Neuronal stem cell (in vitro differentiated cells): Measurements from ENCODE around the gene RARRES2.

Experiments used
- DNase-seq: peaks from one replicate; pipeline ENCODE4 v3.0.0-alpha.2; 2013; ENCODE audit warnings: low spot score
- H2AFZ ChIP-seq: one replicate; pipeline ENCODE4 v1.6.1; 2013; ENCODE audit warnings: mild to moderate bottlenecking, low read length, inconsistent platforms
- H2AK5ac ChIP-seq: 2 replicates; pipeline ENCODE4 v1.6.1; 2013; ENCODE audit warnings: low read depth, mild to moderate bottlenecking, inconsistent platforms, low read length, moderate library complexity, mixed read lengths
- H2BK120ac ChIP-seq: 2 replicates; pipeline ENCODE4 v1.6.1; 2013; ENCODE audit warnings: low read depth, mild to moderate bottlenecking, inconsistent platforms, low read length, moderate library complexity, mixed read lengths
- H2BK12ac ChIP-seq: one replicate; pipeline ENCODE4 v1.6.1; 2013; ENCODE audit warnings: low read length, inconsistent platforms
- H2BK15ac ChIP-seq: 2 replicates; pipeline ENCODE4 v1.6.1; 2013; ENCODE audit warnings: mild to moderate bottlenecking, low read length, inconsistent platforms, mixed read lengths
- H2BK5ac ChIP-seq: one replicate; pipeline ENCODE4 v1.6.1; 2013; ENCODE audit warnings: inconsistent platforms, mild to moderate bottlenecking, low read length, moderate library complexity
- H3K14ac ChIP-seq: one replicate; pipeline ENCODE4 v1.6.1; 2013; ENCODE audit warnings: low read length, inconsistent platforms
- H3K18ac ChIP-seq: 2 replicates; pipeline ENCODE4 v1.6.1; 2013; ENCODE audit warnings: low read length, inconsistent platforms
- H3K23ac ChIP-seq: 2 replicates; pipeline ENCODE4 v1.6.1; 2013; ENCODE audit warnings: low read depth, mild to moderate bottlenecking, mixed read lengths, low read length, inconsistent platforms; ENCODE audit not compliant: poor library complexity
- H3K27ac ChIP-seq: replicated peaks from 3 replicates; pipeline ENCODE4 v1.5.1; 2013; ENCODE audit warnings: low read length, inconsistent platforms
- H3K27me3 ChIP-seq, 3 experiments: 2 replicates each; pipeline ENCODE4 v1.6.1; 2013; ENCODE audit warnings: low read length in 3 of 3, mild to moderate bottlenecking in 2 of 3, inconsistent platforms in 1 of 3, low read depth in 1 of 3, mixed read lengths in 1 of 3, moderate library complexity in 1 of 3; ENCODE audit not compliant: control insufficient read depth in 3 of 3, insufficient read depth in 3 of 3
- H3K36me3 ChIP-seq, 2 donors: replicated peaks in 1 of 2; 2 replicates each; pipeline ENCODE4 v1.6.1; 2013; ENCODE audit warnings: low read length in 2 of 2; ENCODE audit not compliant: control insufficient read depth in 2 of 2, insufficient read depth in 2 of 2
- H3K4ac ChIP-seq: 2 replicates; pipeline ENCODE4 v1.6.1; 2013; ENCODE audit warnings: inconsistent platforms, mild to moderate bottlenecking, low read length, moderate library complexity
- H3K4me1 ChIP-seq, 2 donors: 1 replicate in 1 of 2; 2 replicates in 1 of 2; pipeline ENCODE4 v1.6.1; 2013; ENCODE audit warnings: low read length in 2 of 2, low read depth in 1 of 2; ENCODE audit not compliant: control insufficient read depth in 2 of 2, insufficient read depth in 1 of 2
- H3K4me2 ChIP-seq: one replicate; pipeline ENCODE4 v1.6.1; 2013; ENCODE audit warnings: mild to moderate bottlenecking, low read length, inconsistent platforms; ENCODE audit not compliant: insufficient read depth, poor library complexity, severe bottlenecking
- H3K4me3 ChIP-seq, 2 donors: 2 replicates each; pipeline ENCODE4 v1.5.1; 2013; ENCODE audit warnings: low read length in 2 of 2, mild to moderate bottlenecking in 2 of 2, inconsistent platforms in 1 of 2, moderate library complexity in 1 of 2
- H3K79me1 ChIP-seq: one replicate; pipeline ENCODE4 v1.6.1; 2013; ENCODE audit warnings: low read depth, mild to moderate bottlenecking, inconsistent platforms, low read length, moderate library complexity
- H3K9ac ChIP-seq: one replicate; pipeline ENCODE4 v1.6.1; 2013; ENCODE audit warnings: mild to moderate bottlenecking, low read depth, low read length, inconsistent platforms; ENCODE audit not compliant: poor library complexity
- H3K9me3 ChIP-seq, 2 donors: replicated peaks in 1 of 2; 2 replicates each; pipeline versions ENCODE3 to v1.6.1; 2013; ENCODE audit warnings: low read length in 2 of 2, mild to moderate bottlenecking in 2 of 2, inconsistent platforms in 1 of 2, low read depth in 1 of 2, mixed read lengths in 1 of 2, moderate library complexity in 1 of 2; ENCODE audit not compliant: control insufficient read depth in 2 of 2, insufficient read depth in 1 of 2
- H4K8ac ChIP-seq: one replicate; pipeline ENCODE4 v1.6.1; 2013; ENCODE audit warnings: low read depth, mild to moderate bottlenecking, inconsistent platforms, low read length, moderate library complexity
- H4K91ac ChIP-seq: one replicate; pipeline ENCODE4 v1.6.1; 2013; ENCODE audit warnings: low read length, low read depth, mild to moderate bottlenecking, inconsistent platforms; ENCODE audit not compliant: poor library complexity
- WGBS, 2 donors: extraction: QIAGEN DNeasy Blood & Tissue Kit; methylation state at CpG; one replicate each; pipeline ENCODE4 v1.1.7; 2013; ENCODE audit warnings: missing lambda C conversion rate in 2 of 2, mixed read lengths in 1 of 2; ENCODE audit not compliant: insufficient read length in 2 of 2, insufficient replicate concordance in 1 of 2; ENCODE audit errors: extremely low coverage in 2 of 2; 5-methylcytosine and 5-hydroxymethylcytosine counted together

RARRES2 gene

GRCh38 chr7:150324373-150324961 is 17.0 kb downstream of the RARRES2 start:
- H3K18ac ChIP-seq = no peak overlapping the region
- no peak for DNase-seq
- no peak overlapping the region for H3K4me3 ChIP-seq
- no CpG with 5 or more reads among the region's 12 CpGs for WGBS, 2 donors
- no peak overlapping the region for H3K9ac ChIP-seq
- H3K23ac ChIP-seq = no peak overlapping the region
- peaks cover 4 to 8% of the 10 kb centered on the region in 2 donors for H3K4me1 ChIP-seq
- H4K91ac ChIP-seq = no peak overlapping the region
- no peak overlapping the region for H2BK15ac ChIP-seq
- peak overlapping the region; percentile 83 for H2AFZ ChIP-seq
- H3K79me1 ChIP-seq = no peaks in the 10 kb centered on the region
- no peak overlapping the region for H2BK120ac ChIP-seq
- H2BK12ac ChIP-seq = no peak overlapping the region
- no peak overlapping the region for H3K27ac ChIP-seq
- H3K4me2 ChIP-seq = no peak overlapping the region
- H3K14ac ChIP-seq = no peak overlapping the region
- H3K36me3 ChIP-seq = no peaks in the 10 kb centered on the region
- H3K9me3 ChIP-seq = no peaks in the 10 kb centered on the region
- no peak overlapping the region for H3K4ac ChIP-seq
- peaks cover 0 to 2% (median 0%) of the 10 kb centered on the region in 3 experiments for H3K27me3 ChIP-seq
- H4K8ac ChIP-seq = no peak overlapping the region
- H2AK5ac ChIP-seq = no peak overlapping the region
- H2BK5ac ChIP-seq = no peak overlapping the region

GRCh38 chr7:150323682-150324372 is 17.6 kb downstream of the RARRES2 start:
- H3K4me3 ChIP-seq = peak overlapping the region in 1 of 2 donors; percentile 36
- WGBS, 2 donors = no CpG with 5 or more reads among the region's 16 CpGs
- no peak overlapping the region for H4K91ac ChIP-seq
- H2BK5ac ChIP-seq = no peak overlapping the region
- H3K14ac ChIP-seq = no peak overlapping the region
- H3K23ac ChIP-seq = no peak overlapping the region
- no peak overlapping the region for H2BK15ac ChIP-seq
- H4K8ac ChIP-seq = no peak overlapping the region
- H3K18ac ChIP-seq = no peak overlapping the region
- no peaks in the 10 kb centered on the region for H3K79me1 ChIP-seq
- no peaks in the 10 kb centered on the region for H3K9me3 ChIP-seq
- H3K27ac ChIP-seq = no peak overlapping the region
- no peak overlapping the region for H3K4me2 ChIP-seq
- H3K36me3 ChIP-seq = no peaks in the 10 kb centered on the region
- H3K27me3 ChIP-seq = peaks cover 0 to 2% (median 0%) of the 10 kb centered on the region in 3 experiments
- no peak overlapping the region for H2BK12ac ChIP-seq
- H2AFZ ChIP-seq = peak overlapping the region; percentile 83
- no peak for DNase-seq
- H3K9ac ChIP-seq = no peak overlapping the region
- no peak overlapping the region for H3K4ac ChIP-seq
- H2AK5ac ChIP-seq = no peak overlapping the region
- no peak overlapping the region for H2BK120ac ChIP-seq
- H3K4me1 ChIP-seq = peaks cover 4 to 8% of the 10 kb centered on the region in 2 donors

GRCh38 chr7:150322833-150323681 is 18.4 kb downstream of the RARRES2 start, which contains the start of the genes ACTR3C and LRRC61:
Gene ACTR3C (minus strand): TSS chr7:150323545. CDS start chr7:150295296, 28,249 bp downstream.
Gene LRRC61 (plus strand): TSS chr7:150323355. CDS start chr7:150336862, 13,507 bp downstream.
- Histone ChIP-seq H3K14ac (no peak within 1 kb of the TSS), H2BK12ac (no peak within 1 kb of the TSS), H3K4ac (no peak within 1 kb of the TSS), H3K27me3 (no peaks in the 10 kb centered on the region), H3K9ac (no peak within 1 kb of the TSS), H2BK5ac (no peak within 1 kb of the TSS), H3K79me1 (no peaks in the 10 kb centered on the region), H3K4me2 (no peak within 1 kb of the TSS), H2AFZ (peak within 1 kb of the TSS; percentile 83), H3K4me1 (peaks cover 4 to 8% of the 10 kb centered on the region in 2 donors), H3K18ac (no peak within 1 kb of the TSS), H3K9me3 (no peaks in the 10 kb centered on the region), H3K4me3 (peak within 1 kb of the TSS in 1 of 2 donors; percentile 36), H4K8ac (no peak within 1 kb of the TSS), H3K36me3 (no peaks in the 10 kb centered on the region), H3K23ac (peak within 1 kb of the TSS; percentile 62), H2BK15ac (no peak within 1 kb of the TSS), H4K91ac (no peak within 1 kb of the TSS), H3K27ac (no peak within 1 kb of the TSS), H2BK120ac (no peak within 1 kb of the TSS), H2AK5ac (peak within 1 kb of the TSS; percentile 10)
- no peak for DNase-seq
- WGBS, 2 donors = no CpG with 5 or more reads among the region's 82 CpGs
